K562 (cell line): Measurements from ENCODE around the gene MT1HL1. TPM values are rescaled to one million over a fixed set of nuclear protein-coding genes. Genes with fewer than 3 reads are reported as not detected.

ENCODE experiments used
- ATAC-seq: fragments of 200-7000 bp; cut with Tn5 transposase; 3 replicates; pipeline ENCODE4 v1.9.1; 2020; ENCODE audit warnings: moderate library complexity
- BruUV-seq: library from RNA; stranded (reverse); fragments of 400-500 nt; replicated peaks from 2 replicates; lab custom pipeline; 2021; lab: Mats Ljungman, UMichigan
- CTCF ChIA-PET: fragments of 300-600 bp; formaldehyde crosslinking; extraction: SDS; loops from one replicate; lab custom pipeline; 2021; ENCODE audit warnings: low intra/inter-chr PET ratio; lab: Yijun Ruan, JAX
- POLR2A ChIA-PET: fragments of 300-600, 350-650 bp; sonication (Branson Sonifier 250); formaldehyde crosslinking; extraction: SDS; loops from one replicate; lab custom pipeline; 2021; ENCODE audit warnings: antibody characterized with exemption, inconsistent platforms; lab: Yijun Ruan, JAX
- DNase-seq, 4 experiments: peaks; one replicate each; pipeline versions ENCODE4 v3.0.0 to v3.0.0-alpha.2; 2011 to 2018; ENCODE audit warnings: low spot score in 3 of 4, mixed read lengths in 3 of 4; ENCODE audit errors: extremely low read depth in 1 of 4
- FAIRE-seq: peaks from 2 replicates; lab custom pipeline; 2011; peaks lifted over from hg19 to GRCh38; lab: Jason Lieb, UNC
- H2AFZ ChIP-seq: 2 replicates; pipeline ENCODE4 v1.6.0; 2011; ENCODE audit warnings: low read depth, low read length, control low read depth, inconsistent platforms
- H3K27ac ChIP-seq: fragments of 200-600 bp; 3 replicates; pipeline ENCODE4 v1.8.0; 2011; ENCODE audit warnings: low read depth, mild to moderate bottlenecking, control low read depth, inconsistent platforms, low read length, moderate library complexity, mixed read lengths; ENCODE audit errors: extremely low read depth
- H3K27me3 ChIP-seq, 2 experiments: fragments of 300-600 bp in 1 of 2; 2 replicates in 1 of 2; 3 replicates in 1 of 2; pipeline versions ENCODE4 v1.6.0 to v1.8.0; 2011; ENCODE audit warnings: inconsistent platforms in 2 of 2, low read length in 2 of 2, mild to moderate bottlenecking in 1 of 2, mixed read lengths in 1 of 2, moderate library complexity in 1 of 2; ENCODE audit not compliant: control insufficient read depth in 2 of 2, insufficient read depth in 2 of 2
- H3K36me3 ChIP-seq: fragments of 300-600 bp; 3 replicates; pipeline ENCODE4 v1.8.0; 2011; ENCODE audit warnings: mild to moderate bottlenecking, low read length, inconsistent platforms; ENCODE audit not compliant: control insufficient read depth, insufficient read depth
- H3K4me1 ChIP-seq, 2 experiments: fragments of 200-600 bp in 1 of 2; replicated peaks in 1 of 2; 2 replicates in 1 of 2; 3 replicates in 1 of 2; pipeline versions ENCODE4 v1.5.1 to v1.8.0; 2011; ENCODE audit warnings: inconsistent platforms in 2 of 2, low read length in 2 of 2, mild to moderate bottlenecking in 1 of 2, mixed read lengths in 1 of 2, moderate library complexity in 1 of 2; ENCODE audit not compliant: control insufficient read depth in 2 of 2, insufficient read depth in 2 of 2
- H3K4me2 ChIP-seq: 2 replicates; pipeline ENCODE4 v1.6.1; 2011; ENCODE audit warnings: low read length, control low read depth, inconsistent platforms, mixed read lengths; ENCODE audit not compliant: insufficient read depth
- H3K4me3 ChIP-seq: fragments of 200-600 bp; sonication (generic), shearing (Covaris generic); 2 replicates; pipeline ENCODE4 v1.5.1; 2016; ENCODE audit warnings: control low read depth, inconsistent platforms
- H3K79me2 ChIP-seq: fragments of 200-600 bp; 3 replicates; pipeline ENCODE4 v1.8.0; 2011; ENCODE audit warnings: low read length, inconsistent platforms; ENCODE audit not compliant: control insufficient read depth, insufficient read depth
- H3K9ac ChIP-seq, 2 experiments: 2 replicates each; pipeline versions ENCODE4 v1.6.0 to v1.6.1; 2011; ENCODE audit warnings: low read depth in 2 of 2, low read length in 2 of 2, control low read depth in 1 of 2, inconsistent platforms in 1 of 2, mild to moderate bottlenecking in 1 of 2, mixed read lengths in 1 of 2; ENCODE audit not compliant: insufficient read depth in 1 of 2
- H3K9me1 ChIP-seq: one replicate; pipeline ENCODE4 v1.6.0; 2011; ENCODE audit warnings: inconsistent platforms, mild to moderate bottlenecking, low read length, moderate library complexity; ENCODE audit not compliant: control insufficient read depth, insufficient read depth
- H3K9me3 ChIP-seq: replicated peaks from 2 replicates; pipeline ENCODE4 v1.5.1; 2011; ENCODE audit warnings: low read depth, low read length, inconsistent platforms; ENCODE audit not compliant: control insufficient read depth, insufficient read depth
- H4K20me1 ChIP-seq: replicated peaks from 2 replicates; pipeline ENCODE4 v1.6.1; 2011; ENCODE audit warnings: low read length, inconsistent platforms, mixed read lengths; ENCODE audit not compliant: control insufficient read depth, insufficient read depth
- ARID4B ChIP-seq: sonication (generic); formaldehyde crosslinking; IDR thresholded peaks from 2 replicates; pipeline ENCODE4 v1.8.0; 2022; ENCODE audit warnings: mild to moderate bottlenecking, missing genetic modification reagents
- WGBS: fragments of 100-300 bp; shearing (Covaris generic); methylation state at CpG from one replicate; pipeline ENCODE4 v1.1.6; 2016; ENCODE audit warnings: low coverage, mixed read lengths; ENCODE audit not compliant: insufficient coverage; ENCODE audit errors: missing lambda C conversion rate; 5-methylcytosine and 5-hydroxymethylcytosine counted together
- in situ Hi-C: fragments of 300-500 bp; cut with MboI; formaldehyde crosslinking; loops from 4 replicates; pipeline ENCODE4 v1.15.0; 2018; ENCODE audit warnings: inconsistent platforms, mixed read lengths
- intact Hi-C: fragments of 100-400 bp; cut with micrococcal nuclease; formaldehyde crosslinking; loops from 2 replicates; pipeline ENCODE4 v1.14.2; 2022
- polyA plus RNA-seq, 8 experiments: library from polyadenylated mRNA; depleted of rRNA in 4 of 8; stranded (reverse) in 5 of 8; unstranded in 3 of 8; fragments of >200 nt; fragmentation: Nextera tagmentation in 2 of 8; fragmentation: Illumina TruSeq in 1 of 8; extraction: Ambion mirVana in 2 of 8; extraction: Trizol in 1 of 8; gene quantifications; 2 replicates each; pipeline versions ENCODE4 v1.2.1 to v1.2.3, GENCODE V29; 2011 to 2014; ENCODE audit warnings: inconsistent platforms in 1 of 8, missing spikeins in 1 of 8
- total RNA-seq, 7 experiments: library from RNA; depleted of rRNA in 6 of 7; stranded (reverse); fragments of >200 nt in 6 of 7; fragmentation: Illumina TruSeq in 2 of 7; extraction: Trizol in 2 of 7; gene quantifications; 2 replicates each; pipeline versions ENCODE4 v1.2.1 to v1.2.3, GENCODE V29; 2011 to 2021; ENCODE audit warnings: low replicate concordance in 1 of 7
- TF ChIP-seq, protein P1 (sequence below): IDR thresholded peaks from 2 replicates; pipeline ENCODE4 v1.6.1; 2016; ENCODE audit warnings: missing genetic modification characterization, missing compliant biosample characterization
- TF ChIP-seq, protein P2 (sequence below): fragments of 250-450 bp; sonication (Bioruptor Pico); IDR thresholded peaks from 2 replicates; pipeline ENCODE4 v1.8.0; 2022; ENCODE audit warnings: inconsistent platforms

MT1HL1 gene
- total and polyA plus RNA-seq, 9 of the 15 experiments (the other 6 are each of a cell fraction or from before 2014, with no cell fraction given): not detected

- TF ChIP-seq ARID4B (CRISPR knock-in tag): no peak
- TF ChIP-seq, all 486 proteins: peak for 0
Measured at GRCh38 chr1:237038211-237038610, 34.0 kb upstream of the MT1HL1 start (continued).

DNA sequence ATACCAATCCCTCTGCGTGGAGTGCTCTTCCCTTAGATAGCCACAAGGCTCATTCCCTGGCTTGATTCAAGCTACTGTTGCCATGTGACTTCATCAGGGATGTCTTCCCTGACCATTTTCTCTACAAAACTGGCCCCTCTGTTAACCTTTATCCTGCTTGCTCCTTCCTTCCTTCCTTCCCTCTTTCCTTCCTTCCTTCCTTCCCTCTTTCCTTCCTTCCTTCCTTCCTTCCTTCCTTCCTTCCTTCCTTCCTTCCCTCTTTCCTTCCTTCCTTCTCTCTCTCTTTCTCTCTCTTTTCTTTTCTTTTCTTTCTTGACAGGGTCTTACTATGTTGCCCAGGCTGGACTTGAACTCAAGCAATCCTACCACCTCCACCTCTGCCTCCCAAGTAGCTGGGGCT lies 31.5 kb upstream of the MT1HL1 start:
- Histone ChIP-seq H3K79me2 (no peaks in the 10 kb centered on the region), H3K36me3 (no peaks in the 10 kb centered on the region), H3K4me1 (no peaks in the 10 kb centered on the region), H3K9ac (no peak overlapping the region), H4K20me1 (no peaks in the 10 kb centered on the region), H3K4me3 (no peak overlapping the region), H2AFZ (no peak overlapping the region), H3K4me2 (no peak overlapping the region), H3K9me3 (no peaks in the 10 kb centered on the region), H3K27me3 (no peaks in the 10 kb centered on the region), H3K27ac (no peak overlapping the region), H3K9me1 (no peaks in the 10 kb centered on the region)
- ATAC-seq (no peak), FAIRE-seq (no peak), DNase-seq (no peak)
- no TSS peak for BruUV-seq
- intact Hi-C loops (no loop called here), in situ Hi-C loops (no loop called here)
- ChIA-PET CTCF (no interaction called here), POLR2A (no interaction called here)
- TF ChIP-seq, protein P1, sequence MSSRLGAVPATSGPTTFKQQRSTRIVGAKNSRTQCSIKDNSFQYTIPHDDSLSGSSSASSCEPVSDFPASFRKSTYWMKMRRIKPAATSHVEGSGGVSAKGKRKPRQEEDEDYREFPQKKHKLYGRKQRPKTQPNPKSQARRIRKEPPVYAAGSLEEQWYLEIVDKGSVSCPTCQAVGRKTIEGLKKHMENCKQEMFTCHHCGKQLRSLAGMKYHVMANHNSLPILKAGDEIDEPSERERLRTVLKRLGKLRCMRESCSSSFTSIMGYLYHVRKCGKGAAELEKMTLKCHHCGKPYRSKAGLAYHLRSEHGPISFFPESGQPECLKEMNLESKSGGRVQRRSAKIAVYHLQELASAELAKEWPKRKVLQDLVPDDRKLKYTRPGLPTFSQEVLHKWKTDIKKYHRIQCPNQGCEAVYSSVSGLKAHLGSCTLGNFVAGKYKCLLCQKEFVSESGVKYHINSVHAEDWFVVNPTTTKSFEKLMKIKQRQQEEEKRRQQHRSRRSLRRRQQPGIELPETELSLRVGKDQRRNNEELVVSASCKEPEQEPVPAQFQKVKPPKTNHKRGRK: peak; percentile 76
- TF ChIP-seq, protein P2, sequence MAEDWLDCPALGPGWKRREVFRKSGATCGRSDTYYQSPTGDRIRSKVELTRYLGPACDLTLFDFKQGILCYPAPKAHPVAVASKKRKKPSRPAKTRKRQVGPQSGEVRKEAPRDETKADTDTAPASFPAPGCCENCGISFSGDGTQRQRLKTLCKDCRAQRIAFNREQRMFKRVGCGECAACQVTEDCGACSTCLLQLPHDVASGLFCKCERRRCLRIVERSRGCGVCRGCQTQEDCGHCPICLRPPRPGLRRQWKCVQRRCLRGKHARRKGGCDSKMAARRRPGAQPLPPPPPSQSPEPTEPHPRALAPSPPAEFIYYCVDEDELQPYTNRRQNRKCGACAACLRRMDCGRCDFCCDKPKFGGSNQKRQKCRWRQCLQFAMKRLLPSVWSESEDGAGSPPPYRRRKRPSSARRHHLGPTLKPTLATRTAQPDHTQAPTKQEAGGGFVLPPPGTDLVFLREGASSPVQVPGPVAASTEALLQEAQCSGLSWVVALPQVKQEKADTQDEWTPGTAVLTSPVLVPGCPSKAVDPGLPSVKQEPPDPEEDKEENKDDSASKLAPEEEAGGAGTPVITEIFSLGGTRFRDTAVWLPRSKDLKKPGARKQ: no peak
- 0% methylated on average over 1 of the region's 1 CpG for WGBS
